GM20431 (cell line): ENCODE data around the gene CARTPT.

Source experiments
- in situ Hi-C: fragments of 300-500 bp; cut with MseI, MboI; formaldehyde crosslinking; loops from one replicate; pipeline ENCODE4 v1.15.0; 2020; ENCODE audit warnings: low sequenced_read_pairs; ENCODE audit not compliant: unreplicated experiment

Gene CARTPT

GRCh38 chr5:71719063-71719964 lies at the start of gene CARTPT:
Gene CARTPT, plus strand, starts transcription at chr5:71719275. Its CDS starts 19 bp downstream, at chr5:71719294.
- in situ Hi-C loops, result no loop called here

- in situ Hi-C loops, result no loop called here
These were observed 41.1 kb upstream of the CARTPT start for GRCh38 chr5:71677977-71678376.

DNA sequence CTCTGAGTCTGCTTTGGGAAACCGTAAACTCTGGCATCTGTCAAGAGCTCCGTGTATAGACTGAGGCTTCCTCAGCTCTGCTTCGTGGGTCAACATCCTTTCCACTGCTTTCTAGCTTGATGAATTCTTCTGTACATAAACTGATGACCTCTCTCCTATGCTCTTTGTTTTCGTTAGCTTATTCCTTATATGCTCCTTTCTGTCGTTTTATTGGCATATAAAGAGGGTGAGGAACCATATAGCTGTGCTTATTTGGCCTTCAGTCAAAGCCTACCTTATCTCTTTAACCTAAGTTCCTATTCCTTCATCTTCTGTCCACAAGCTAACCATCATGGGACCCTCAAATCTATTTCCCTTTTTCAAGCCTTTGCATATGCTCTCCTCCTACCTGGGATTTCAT lies 39.4 kb upstream of the CARTPT start:
- in situ Hi-C loops, result no loop called here

GRCh38 chr5:71680510-71680909 lies 38.6 kb upstream of the CARTPT start:
- in situ Hi-C loops, result no loop called here

DNA sequence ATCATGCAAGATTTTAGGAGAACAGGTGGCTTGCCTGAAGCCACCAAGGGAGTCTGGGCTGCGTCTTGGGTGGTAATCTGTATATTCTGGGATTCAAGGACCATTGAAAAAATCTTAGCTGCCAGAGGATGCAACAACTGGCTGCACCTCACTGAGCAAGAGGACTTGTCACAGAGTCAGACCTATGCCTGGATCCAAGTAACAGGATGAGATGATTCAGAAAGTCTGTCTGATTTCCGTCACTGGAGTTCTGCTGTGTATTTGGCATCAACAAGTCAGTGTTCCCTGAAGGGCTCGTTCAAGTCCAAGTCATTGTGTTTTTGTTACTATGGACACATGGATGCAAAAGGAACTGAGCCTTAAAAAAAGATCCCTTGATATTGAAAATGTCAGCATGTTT lies 37.8 kb upstream of the CARTPT start:
- in situ Hi-C loops, result no loop called here

GRCh38 chr5:71684309-71684708 lies 34.8 kb upstream of the CARTPT start:
- in situ Hi-C loops, result no loop called here

DNA sequence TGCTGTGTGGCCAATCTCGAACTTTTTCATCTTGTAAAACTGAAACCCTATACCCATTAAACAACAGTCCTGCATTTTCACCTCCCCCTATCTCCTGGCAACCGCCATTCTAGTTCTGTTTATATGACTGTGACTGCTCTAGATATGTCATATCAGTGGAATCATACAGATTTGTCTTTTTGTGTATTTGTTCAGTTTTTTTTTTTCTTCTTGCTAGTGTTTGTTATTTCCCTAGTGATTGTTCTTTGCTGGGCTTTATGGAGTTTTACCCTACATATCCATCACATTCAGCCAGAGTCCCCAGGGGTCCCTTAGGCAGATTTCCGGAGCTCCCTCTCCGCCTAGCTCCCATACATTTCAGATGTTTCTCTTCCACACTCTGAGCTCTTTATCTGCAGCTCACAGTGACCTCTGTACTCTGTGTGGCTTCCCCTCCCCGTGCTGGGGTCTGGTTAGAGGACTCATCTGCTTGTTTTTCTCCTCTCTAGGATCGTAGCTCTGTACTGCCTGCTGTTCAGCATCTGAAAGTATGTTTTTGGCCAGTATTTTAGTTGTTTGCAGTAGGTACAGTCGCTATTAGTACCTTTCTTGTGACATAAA lies 25.1 kb upstream of the CARTPT start:
- in situ Hi-C loops, result no loop called here

DNA sequence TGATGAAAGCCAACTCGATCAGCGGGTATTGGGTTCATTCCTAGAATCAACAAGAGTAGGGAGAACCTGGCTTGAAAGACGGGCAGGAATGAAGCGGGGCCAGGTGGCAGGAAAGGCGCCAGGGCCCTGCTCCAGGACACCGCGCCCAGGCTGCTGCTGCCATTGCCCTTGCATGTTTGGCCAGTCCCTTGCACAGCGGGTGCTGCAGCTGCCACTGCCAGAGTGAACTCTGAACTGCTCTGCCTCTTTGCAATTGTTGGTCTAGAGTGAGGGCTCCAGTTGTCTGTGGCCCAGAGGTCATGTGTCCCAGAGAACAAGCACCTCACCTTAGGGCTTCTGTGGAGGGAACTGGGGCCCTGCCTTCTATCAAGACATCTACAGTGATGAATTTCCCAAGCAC lies 24.0 kb upstream of the CARTPT start:
- in situ Hi-C loops, result no loop called here

DNA sequence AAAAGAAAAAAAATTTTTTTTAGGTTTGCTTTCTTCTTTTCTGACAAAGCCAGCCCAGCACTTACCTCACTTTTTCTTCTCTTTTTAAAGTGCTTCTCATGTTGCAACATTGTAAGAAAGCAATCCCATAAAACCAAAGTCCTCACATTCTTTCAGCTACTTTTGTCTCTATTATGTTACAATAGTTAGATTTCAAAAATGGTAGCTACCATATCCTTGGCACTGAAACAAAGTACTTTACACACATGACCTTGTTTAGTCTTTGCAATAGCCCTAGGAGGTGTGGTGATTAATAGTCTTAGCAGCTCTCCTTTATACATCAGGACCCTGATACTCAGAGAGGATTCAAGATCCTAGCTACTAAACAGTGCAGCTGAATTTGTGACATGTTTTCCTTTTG lies 23.5 kb upstream of the CARTPT start:
- in situ Hi-C loops, result no loop called here

DNA sequence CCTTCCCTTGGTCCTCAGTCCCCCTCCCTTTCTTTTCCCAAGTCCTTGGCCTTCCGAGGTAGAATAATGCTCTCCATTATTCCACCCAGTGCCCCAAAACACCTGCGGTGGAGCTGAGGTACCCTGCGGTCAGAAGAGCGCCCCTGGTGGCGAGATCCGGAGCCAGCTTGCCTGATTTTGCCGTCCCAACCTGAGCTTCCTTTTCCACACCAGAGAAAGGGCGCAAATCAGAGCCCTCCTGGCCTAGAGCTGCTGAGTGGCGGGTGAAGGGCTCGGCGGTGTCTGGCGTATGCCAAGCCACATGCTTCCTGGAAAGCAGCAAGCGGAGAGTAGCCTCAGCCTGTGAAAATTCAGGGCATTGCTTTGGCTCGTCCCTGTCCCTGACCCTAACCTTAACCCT lies 21.1 kb upstream of the CARTPT start:
- in situ Hi-C loops, result no loop called here

DNA sequence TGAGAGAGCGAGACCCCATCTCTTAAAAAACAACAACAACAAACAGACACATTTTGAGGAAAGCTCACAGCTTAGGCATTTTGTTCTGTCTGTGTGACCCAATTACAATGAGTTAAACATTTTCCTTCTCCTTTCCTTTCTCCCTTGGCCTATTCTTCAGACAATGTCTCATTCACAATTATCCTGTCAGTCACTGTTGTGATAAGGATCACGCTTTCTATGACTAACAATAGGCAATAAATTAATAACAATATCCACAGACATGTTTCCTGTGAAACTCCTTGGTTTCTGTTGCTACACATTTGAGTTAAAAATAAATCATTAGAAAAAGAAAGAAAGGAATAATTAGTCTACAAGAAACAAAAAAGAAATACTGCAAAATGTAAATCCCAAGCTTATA lies 19.8 kb upstream of the CARTPT start:
- in situ Hi-C loops, result no loop called here

DNA sequence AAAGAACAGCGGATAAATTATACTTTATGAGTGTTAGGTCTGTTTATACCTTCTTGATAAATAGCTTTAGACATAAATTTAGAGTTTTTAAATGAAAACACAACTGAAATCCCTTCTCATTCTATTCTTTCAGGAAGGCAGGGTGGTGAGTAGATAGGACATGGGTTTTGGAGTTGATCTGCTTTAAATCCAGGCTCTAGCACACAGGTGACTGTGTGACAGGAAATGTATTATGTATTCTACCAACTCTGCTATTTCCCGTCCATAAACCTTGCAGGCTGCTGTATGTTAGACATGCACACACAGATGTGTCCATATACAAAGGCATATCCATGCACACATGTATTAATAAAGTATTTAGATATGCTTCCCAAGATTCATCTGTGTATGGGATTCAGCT lies 19.3 kb upstream of the CARTPT start:
- in situ Hi-C loops, result no loop called here

DNA sequence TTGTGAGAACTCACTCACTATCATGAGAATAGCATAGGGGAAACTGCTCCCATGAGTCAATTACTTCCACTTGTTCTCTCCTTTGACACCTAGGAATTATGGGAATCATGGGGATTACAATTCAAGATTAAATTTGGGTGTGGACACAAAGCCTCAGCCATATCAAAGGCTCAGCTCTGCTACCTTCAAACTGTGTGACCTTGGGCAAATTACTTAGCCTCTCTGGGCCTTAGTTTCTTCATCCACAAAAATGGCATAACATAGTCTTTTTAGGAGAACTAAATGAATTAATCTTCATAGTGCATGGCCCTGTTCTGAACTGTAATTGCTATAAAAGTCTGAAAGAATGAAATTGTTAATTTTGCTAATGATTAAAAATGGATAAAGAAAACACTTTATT lies 18.3 kb upstream of the CARTPT start:
- in situ Hi-C loops, result no loop called here

GRCh38 chr5:71701407-71701806 lies 17.7 kb upstream of the CARTPT start:
- in situ Hi-C loops, result no loop called here

- in situ Hi-C loops, result no loop called here
These were observed 15.1 kb upstream of the CARTPT start for GRCh38 chr5:71703941-71704340.

DNA sequence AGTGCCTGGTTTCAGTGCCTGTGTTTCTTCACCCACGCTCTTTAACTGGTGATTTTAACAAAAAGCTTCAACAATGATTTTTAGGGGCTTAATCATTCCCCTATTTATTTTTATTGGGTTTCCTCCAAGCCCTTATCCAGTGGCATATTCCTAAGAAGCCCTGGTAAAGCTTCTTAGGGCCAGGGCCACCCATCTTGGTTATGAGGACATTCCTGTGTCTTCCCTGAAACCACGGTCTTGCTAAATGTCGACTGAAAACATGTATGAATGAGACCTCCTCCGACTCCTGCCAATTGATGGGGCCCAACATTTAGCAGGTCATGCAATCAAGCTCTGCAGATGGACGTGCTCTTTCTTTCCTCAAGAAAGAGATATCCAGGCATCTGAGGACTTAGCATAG lies 13.7 kb upstream of the CARTPT start:
- in situ Hi-C loops, result no loop called here

- in situ Hi-C loops, result no loop called here
These were observed 12.2 kb upstream of the CARTPT start for GRCh38 chr5:71706906-71707305.

DNA sequence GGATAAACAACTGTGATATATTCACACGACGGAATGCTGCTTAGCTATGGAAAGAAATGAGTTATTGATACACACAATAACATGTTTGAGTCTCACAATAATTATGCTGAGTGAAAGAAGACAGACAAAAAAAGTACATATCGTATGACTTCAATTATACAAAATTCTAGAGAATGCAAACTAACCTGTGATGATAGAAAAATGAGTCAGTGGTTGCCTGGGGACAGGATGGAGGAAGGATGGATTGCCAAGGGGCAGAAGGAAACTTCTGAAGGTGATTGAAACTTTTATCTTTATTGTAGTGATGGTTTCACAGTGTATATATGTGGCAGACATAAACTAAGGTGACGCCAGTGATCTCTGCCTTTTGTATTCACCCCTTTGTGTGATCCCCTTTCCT lies 7.5 kb upstream of the CARTPT start:
- in situ Hi-C loops, result no loop called here

GRCh38 chr5:71714911-71715310 lies 4.2 kb upstream of the CARTPT start:
- in situ Hi-C loops, result no loop called here

DNA sequence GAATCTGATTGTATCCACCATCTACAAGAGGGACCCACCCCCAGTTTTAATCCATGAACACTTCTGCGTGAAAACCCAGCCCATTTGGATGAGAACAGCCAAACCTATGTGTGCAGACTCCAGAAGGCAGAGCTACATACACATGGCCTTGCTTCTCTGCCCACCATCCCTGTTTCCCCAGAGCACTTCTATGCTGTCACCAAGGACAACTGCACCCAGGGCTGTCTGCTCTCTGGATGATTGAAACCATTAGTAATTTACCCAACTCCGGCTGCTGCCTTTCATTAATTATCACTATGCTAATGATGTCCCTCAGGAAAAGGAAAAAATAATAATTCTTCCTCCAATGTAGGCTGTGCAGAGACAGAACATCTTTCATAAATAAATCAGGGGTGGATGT lies 8.9 kb downstream of the CARTPT start:
- in situ Hi-C loops, result no loop called here

GRCh38 chr5:71731015-71731414 lies 11.9 kb downstream of the CARTPT start:
- in situ Hi-C loops, result no loop called here

- in situ Hi-C loops, result no loop called here
These were observed 12.9 kb downstream of the CARTPT start for GRCh38 chr5:71732011-71732410.
